Stimulated activated CD8-positive, alpha-beta memory T cell treated with anti-CD3 and anti-CD28 coated beads, Interleukin-4, amount 100 ng/mL, for 4 hours (primary cell): Measurements from ENCODE around the gene SORCS2.

Experiments
- DNase-seq, 2 donors: peaks; one replicate each; pipeline ENCODE4 v3.0.0-alpha.2; 2020; ENCODE audit warnings: low read depth in 2 of 2, low spot score in 1 of 2

Gene SORCS2

GRCh38 chr4:7638984-7639789 is 446.8 kb downstream of the SORCS2 start:
- DNase-seq, result no peak

GRCh38 chr4:7640136-7640535 is 447.8 kb downstream of the SORCS2 start:
- DNase-seq, result no peak

- no peak for DNase-seq
Measured at GRCh38 chr4:7641712-7642111, 449.4 kb downstream of the SORCS2 start.

GRCh38 chr4:7642741-7643458 is 450.6 kb downstream of the SORCS2 start:
- DNase-seq, result no peak

- no peak for DNase-seq
Measured at GRCh38 chr4:7645158-7645557, 452.8 kb downstream of the SORCS2 start.

GRCh38 chr4:7645956-7646355 is 453.6 kb downstream of the SORCS2 start:
- DNase-seq, result no peak

- DNase-seq, result no peak
Measured at GRCh38 chr4:7646384-7647061, 454.2 kb downstream of the SORCS2 start.

GRCh38 chr4:7647186-7647585 is 454.8 kb downstream of the SORCS2 start:
- no peak for DNase-seq

- no peak for DNase-seq
Measured at GRCh38 chr4:7647600-7648543, 455.5 kb downstream of the SORCS2 start.

GRCh38 chr4:7648544-7649395 is 456.4 kb downstream of the SORCS2 start:
- DNase-seq, result no peak

GRCh38 chr4:7649411-7649740 is 457.0 kb downstream of the SORCS2 start:
- DNase-seq, result no peak

GRCh38 chr4:7649741-7650531 is 457.6 kb downstream of the SORCS2 start:
- peak; percentile 20 to 37 for DNase-seq

- DNase-seq, result no peak
Measured at GRCh38 chr4:7650606-7651385, 458.5 kb downstream of the SORCS2 start.

GRCh38 chr4:7651461-7651921 is 459.2 kb downstream of the SORCS2 start:
- no peak for DNase-seq

- DNase-seq, result no peak
Measured at GRCh38 chr4:7652006-7652405, 459.7 kb downstream of the SORCS2 start.

GRCh38 chr4:7652451-7652881 is 460.1 kb downstream of the SORCS2 start:
- no peak for DNase-seq

- DNase-seq, result no peak
Measured at GRCh38 chr4:7652906-7653305, 460.6 kb downstream of the SORCS2 start.
